Mucosa of descending colon (tissue), 3 donors: ENCODE results near the gene PIGT. TPM values are rescaled to one million over a fixed set of nuclear protein-coding genes. Genes with fewer than 3 reads are reported as not detected.

Experiments
- ATAC-seq: fragments of 200-7000 bp; cut with Tn5 transposase; one replicate; pipeline ENCODE4 v1.9.1; 2020; ENCODE audit warnings: mild to moderate bottlenecking, moderate library complexity
- DNase-seq, 3 donors: peaks; one replicate each; pipeline ENCODE4 v3.0.0-alpha.2; 2020
- H3K36me3 ChIP-seq: fragments of 200-600 bp; one replicate; pipeline ENCODE4 v1.8.0; 2021; ENCODE audit warnings: low read depth, mild to moderate bottlenecking
- H3K4me1 ChIP-seq: fragments of 200-600 bp; one replicate; pipeline ENCODE4 v1.8.0; 2021; ENCODE audit warnings: low read depth, mild to moderate bottlenecking
- H3K4me3 ChIP-seq: fragments of 200-600 bp; one replicate; pipeline ENCODE4 v1.8.0; 2021; ENCODE audit warnings: mild to moderate bottlenecking
- H3K9me3 ChIP-seq: fragments of 200-600 bp; one replicate; pipeline ENCODE4 v1.8.0; 2021; ENCODE audit warnings: mild to moderate bottlenecking
- intact Hi-C, 2 donors: fragments of 100-400 bp; cut with DNase I in 1 of 2; cut with micrococcal nuclease in 1 of 2; formaldehyde crosslinking; loops; one replicate each; pipeline versions ENCODE4 v1.11.0 to v1.11.1; 2022; cut with DNase I, micrococcal nuclease
- total RNA-seq, 3 donors: library from RNA; stranded (reverse); fragmentation: NEBNext Ultra II Directional in 2 of 3; extraction: Animal tissue kit (Norgen Biotek cat#: 25700) in 2 of 3; gene quantifications; one replicate each; pipeline versions ENCODE4 v1.2.1 to v1.2.4, GENCODE V29; 2021 to 2023
- TF ChIP-seq, protein P1 (sequence below): fragments of 200-600 bp; IDR thresholded peaks from one replicate; pipeline ENCODE4 v1.8.0; 2022; ENCODE audit warnings: antibody characterized with exemption, mild to moderate bottlenecking
- donor health status: DM: no; HTN: no; CAD: no; lungs with moderate emphysema.
- donor health status: DM: no; HTN: no; CAD: no.
- donor health status: DM: no; HTN: yes; CAD: no.

PIGT gene
- total RNA-seq, 3 donors from 2014 or later: 92.1 to 137 (median 124) TPM

GRCh38 chr20:45425561-45425960 is 9.6 kb downstream of the PIGT start:
- ATAC-seq (no peak), DNase-seq (no peak)
- intact Hi-C loops: no loop called here
- Histone ChIP-seq H3K36me3 (peaks cover 12% of the 10 kb centered on the region), H3K9me3 (no peaks in the 10 kb centered on the region), H3K4me1 (no peaks in the 10 kb centered on the region), H3K4me3 (no peak overlapping the region)
- TF ChIP-seq, protein P1, sequence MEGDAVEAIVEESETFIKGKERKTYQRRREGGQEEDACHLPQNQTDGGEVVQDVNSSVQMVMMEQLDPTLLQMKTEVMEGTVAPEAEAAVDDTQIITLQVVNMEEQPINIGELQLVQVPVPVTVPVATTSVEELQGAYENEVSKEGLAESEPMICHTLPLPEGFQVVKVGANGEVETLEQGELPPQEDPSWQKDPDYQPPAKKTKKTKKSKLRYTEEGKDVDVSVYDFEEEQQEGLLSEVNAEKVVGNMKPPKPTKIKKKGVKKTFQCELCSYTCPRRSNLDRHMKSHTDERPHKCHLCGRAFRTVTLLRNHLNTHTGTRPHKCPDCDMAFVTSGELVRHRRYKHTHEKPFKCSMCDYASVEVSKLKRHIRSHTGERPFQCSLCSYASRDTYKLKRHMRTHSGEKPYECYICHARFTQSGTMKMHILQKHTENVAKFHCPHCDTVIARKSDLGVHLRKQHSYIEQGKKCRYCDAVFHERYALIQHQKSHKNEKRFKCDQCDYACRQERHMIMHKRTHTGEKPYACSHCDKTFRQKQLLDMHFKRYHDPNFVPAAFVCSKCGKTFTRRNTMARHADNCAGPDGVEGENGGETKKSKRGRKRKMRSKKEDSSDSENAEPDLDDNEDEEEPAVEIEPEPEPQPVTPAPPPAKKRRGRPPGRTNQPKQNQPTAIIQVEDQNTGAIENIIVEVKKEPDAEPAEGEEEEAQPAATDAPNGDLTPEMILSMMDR: no peak

DNA sequence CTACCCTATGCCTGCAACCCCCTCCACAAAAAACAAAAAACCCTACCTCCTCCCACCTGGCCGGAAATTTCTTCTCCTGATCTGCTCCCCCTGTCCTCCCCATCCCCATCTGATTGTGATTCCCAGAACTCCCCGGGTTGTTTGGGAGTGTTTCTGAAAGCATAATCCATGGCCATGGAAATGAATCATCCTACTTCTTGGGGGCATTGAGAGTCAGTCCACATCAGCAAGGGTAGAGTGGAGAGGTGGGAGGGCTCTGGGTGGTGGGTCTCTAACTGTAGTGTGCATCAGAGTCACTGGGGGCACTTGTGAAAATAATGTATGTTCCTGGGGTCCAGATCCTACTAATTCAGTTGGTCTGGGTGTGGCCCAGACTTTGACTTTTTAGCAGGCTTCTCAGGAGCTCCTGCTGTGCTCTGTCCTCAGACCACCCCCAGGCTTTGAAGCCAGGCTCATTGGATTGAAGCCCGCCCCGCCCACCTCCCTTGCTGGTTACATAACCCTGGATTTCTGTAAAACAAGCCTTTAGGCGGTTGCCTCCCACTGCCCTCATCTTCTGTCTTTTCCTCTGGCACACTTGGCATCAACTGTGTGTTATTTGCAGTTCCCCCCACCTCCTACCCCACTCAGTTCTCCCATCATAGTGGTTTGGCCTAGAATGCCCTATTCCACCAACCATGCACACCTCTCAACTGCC is 10.5 kb downstream of the PIGT start:
- intact Hi-C loops: no loop called here
- H3K9me3 ChIP-seq: no peaks in the 10 kb centered on the region
- H3K36me3 ChIP-seq: peaks cover 7% of the 10 kb centered on the region
- H3K4me1 ChIP-seq: no peaks in the 10 kb centered on the region
- peak in 1 of 3 donors; percentile 50 for DNase-seq
- TF ChIP-seq, protein P1: no peak
- ATAC-seq: peak; percentile 4
- H3K4me3 ChIP-seq: no peak overlapping the region

DNA sequence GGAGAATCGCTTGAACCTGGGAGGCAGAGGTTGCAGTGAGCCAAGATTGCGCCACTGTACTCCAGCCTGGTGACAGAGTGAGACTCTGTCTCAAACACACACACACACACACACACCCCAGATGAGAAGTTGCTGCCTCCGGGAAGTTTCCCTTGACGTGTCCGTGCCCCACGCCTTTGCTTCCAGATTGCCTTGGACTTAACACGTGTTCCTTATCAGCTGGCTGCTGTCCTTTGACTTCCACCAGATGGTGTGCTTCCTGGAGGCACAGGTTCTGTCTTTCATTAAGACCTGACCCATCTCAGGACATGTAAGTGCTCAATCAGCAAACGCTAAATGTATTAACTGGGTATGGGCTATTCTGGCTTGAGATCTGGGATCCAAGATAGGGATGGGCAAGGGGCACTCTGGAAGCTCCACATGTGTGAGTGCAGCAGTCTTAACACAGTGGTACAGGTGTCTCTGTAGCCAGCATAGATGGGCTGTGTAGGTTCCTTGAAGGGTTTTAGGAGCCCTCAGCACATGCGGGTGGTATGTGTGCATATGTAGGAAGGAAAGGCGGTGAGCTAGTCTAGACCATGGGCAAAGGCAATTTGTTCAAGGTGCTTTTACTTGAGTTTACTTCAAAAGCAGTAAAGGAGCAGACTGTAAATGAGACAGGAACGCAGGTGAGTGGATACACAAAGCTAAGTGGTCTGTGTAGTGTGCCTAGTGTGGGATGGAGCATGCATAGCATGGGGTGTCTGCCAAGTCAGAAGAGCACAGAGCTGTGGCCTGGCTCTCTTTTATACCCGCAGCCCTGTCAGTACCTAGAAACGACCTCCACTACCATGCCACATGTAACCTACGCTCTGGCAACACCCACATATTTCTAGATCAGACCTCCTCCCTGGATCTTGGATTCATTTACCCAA is 11.6 kb downstream of the PIGT start:
- Histone ChIP-seq H3K9me3 (no peaks in the 10 kb centered on the region), H3K36me3 (no peaks in the 10 kb centered on the region), H3K4me3 (no peak overlapping the region), H3K4me1 (no peaks in the 10 kb centered on the region)
- ATAC-seq (peak; percentile 99), DNase-seq (peak; percentile 72 to 86 (median 79))
- TF ChIP-seq, protein P1: no peak
- intact Hi-C loops: no loop called here

DNA sequence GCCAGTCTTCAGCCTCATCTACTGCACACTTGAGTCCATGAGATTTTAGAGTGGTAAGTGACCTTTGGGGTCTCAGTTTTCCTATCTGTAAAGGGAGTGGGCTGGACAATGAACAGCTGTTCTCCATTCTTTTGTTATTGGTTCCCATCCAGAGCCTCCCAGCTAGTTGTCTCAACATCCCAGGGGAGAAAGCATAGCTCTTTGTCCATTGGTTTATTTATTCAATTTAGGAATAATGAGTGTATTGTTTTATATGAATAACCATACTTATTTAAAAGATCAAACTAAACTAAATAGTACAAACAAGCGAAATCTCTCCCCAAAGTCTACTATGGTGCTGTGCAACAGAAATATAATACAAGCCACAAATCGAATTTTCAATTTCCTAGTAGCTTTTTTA is 13.7 kb downstream of the PIGT start:
- Histone ChIP-seq H3K9me3 (no peaks in the 10 kb centered on the region), H3K4me1 (no peaks in the 10 kb centered on the region), H3K4me3 (no peak overlapping the region), H3K36me3 (no peaks in the 10 kb centered on the region)
- ATAC-seq: no peak
- TF ChIP-seq, protein P1: no peak
- DNase-seq: no peak
- intact Hi-C loops: no loop called here

GRCh38 chr20:45432294-45432693 is 16.4 kb downstream of the PIGT start:
- peak; percentile 10 for ATAC-seq

More at GRCh38 chr20:45432294-45432693, 16.4 kb downstream of the PIGT start:
- DNase-seq: no peak
- Histone ChIP-seq H3K36me3 (no peaks in the 10 kb centered on the region), H3K4me3 (no peak overlapping the region), H3K9me3 (no peaks in the 10 kb centered on the region), H3K4me1 (no peaks in the 10 kb centered on the region)
- TF ChIP-seq, protein P1: no peak
- intact Hi-C loops: no loop called here
